ENCODE results near the gene CHMP4A. TPM values are rescaled to one million over a fixed set of nuclear protein-coding genes. Genes with fewer than 3 reads are reported as not detected.

Gene CHMP4A
- total RNA-seq, 1 experiment from 2014 or later: 31.2 TPM

- Histone ChIP-seq H3K4me3 (no peak overlapping the region), H2AFZ (no peak overlapping the region), H3K4me2 (no peak overlapping the region), H3K36me3 (ENCODE audit: low read depth) (no peaks in the 10 kb centered on the region), H4K20me1 (ENCODE audit: insufficient read depth) (no peaks in the 10 kb centered on the region), H3K9me2 (ENCODE audit: insufficient read depth) (no peaks in the 10 kb centered on the region), H3K27ac (no peak overlapping the region), H3K9me3 (ENCODE audit: insufficient read depth, low read depth) (no peaks in the 10 kb centered on the region), H3K79me2 (ENCODE audit: low read depth) (no peaks in the 10 kb centered on the region), H3K4me1 (replicated peaks; ENCODE audit: insufficient read depth) (no peaks in the 10 kb centered on the region), H3K27me3 (ENCODE audit: insufficient read depth, low read depth) (no peaks in the 10 kb centered on the region), H3F3A (ENCODE audit: insufficient read depth, low read depth) (no peaks in the 10 kb centered on the region)
- ChIA-PET POLR2A (ENCODE audit: unreplicated experiment) (no interaction called here), CTCF (no interaction called here)
- intact Hi-C loops (cut with micrococcal nuclease; ENCODE audit: unreplicated experiment): no loop called here
- no peak for DNase-seq
- no TSS peak for BruUV-seq (replicated peaks)
- no peak for TF ChIP-seq EZH2 (IDR thresholded peaks at IDR 0.05; ENCODE audit: low read depth)
- no peak for TF ChIP-seq CTCF (conservative IDR thresholded peaks at IDR 0.05)
Observed at GRCh38 chr14:24250354-24250753, 37.1 kb upstream of the CHMP4A start.

- Histone ChIP-seq H3K79me2 (ENCODE audit: low read depth) (no peaks in the 10 kb centered on the region), H3K9me2 (ENCODE audit: insufficient read depth) (no peaks in the 10 kb centered on the region), H2AFZ (no peak overlapping the region), H3K9me3 (ENCODE audit: insufficient read depth, low read depth) (no peaks in the 10 kb centered on the region), H4K20me1 (ENCODE audit: insufficient read depth) (no peaks in the 10 kb centered on the region), H3K36me3 (ENCODE audit: low read depth) (no peaks in the 10 kb centered on the region), H3F3A (ENCODE audit: insufficient read depth, low read depth) (no peaks in the 10 kb centered on the region), H3K4me1 (replicated peaks; ENCODE audit: insufficient read depth) (no peaks in the 10 kb centered on the region), H3K4me2 (no peak overlapping the region), H3K27ac (no peak overlapping the region), H3K27me3 (ENCODE audit: insufficient read depth, low read depth) (no peaks in the 10 kb centered on the region), H3K4me3 (no peak overlapping the region)
- ChIA-PET POLR2A (ENCODE audit: unreplicated experiment) (no interaction called here), CTCF (no interaction called here)
- BruUV-seq (replicated peaks): no TSS peak
- no peak for DNase-seq
- intact Hi-C loops (cut with micrococcal nuclease; ENCODE audit: unreplicated experiment): no loop called here
- TF ChIP-seq CTCF (conservative IDR thresholded peaks at IDR 0.05): no peak
- TF ChIP-seq EZH2 (IDR thresholded peaks at IDR 0.05; ENCODE audit: low read depth): no peak
Observed at GRCh38 chr14:24249230-24250021, 36.1 kb upstream of the CHMP4A start.

- POLR2A ChIA-PET (ENCODE audit: unreplicated experiment): interaction anchor here (0.6 kb wide), 1 partner anchor 45 kb away, joined by 3 read pairs; no protein-coding TSS in a partner anchor
- no peak for TF ChIP-seq EZH2 (IDR thresholded peaks at IDR 0.05; ENCODE audit: low read depth)
- no peak overlapping the region for H3K4me2 ChIP-seq
- no peaks in the 10 kb centered on the region for H3K36me3 ChIP-seq (ENCODE audit: low read depth)
- CTCF ChIA-PET: interaction anchor here (0.6 kb wide), 1 partner anchor 60 kb away, joined by 4 read pairs; no protein-coding TSS in a partner anchor
- no peak overlapping the region for H2AFZ ChIP-seq
- H3K9me2 ChIP-seq (ENCODE audit: insufficient read depth): no peaks in the 10 kb centered on the region
- H3K79me2 ChIP-seq (ENCODE audit: low read depth): no peaks in the 10 kb centered on the region
- H3K27ac ChIP-seq: no peak overlapping the region
- BruUV-seq (replicated peaks): no TSS peak
- H3K4me3 ChIP-seq: no peak overlapping the region
- DNase-seq: no peak
- H3K4me1 ChIP-seq (replicated peaks; ENCODE audit: insufficient read depth): peaks cover 6% of the 10 kb centered on the region
- intact Hi-C loops (cut with micrococcal nuclease; ENCODE audit: unreplicated experiment): no loop called here
- H3K9me3 ChIP-seq (ENCODE audit: insufficient read depth, low read depth): no peaks in the 10 kb centered on the region
- peaks cover 12% of the 10 kb centered on the region; the same call in 1 of the 2 replicates for H3F3A ChIP-seq (ENCODE audit: insufficient read depth, low read depth)
- H3K27me3 ChIP-seq (ENCODE audit: insufficient read depth, low read depth): no peaks in the 10 kb centered on the region
- no peaks in the 10 kb centered on the region for H4K20me1 ChIP-seq (ENCODE audit: insufficient read depth)
Observed at GRCh38 chr14:24247422-24247821, 34.1 kb upstream of the CHMP4A start.
